Posterior vena cava (tissue), 2 donors: ENCODE results near the gene PSMD14. TPM values are rescaled to one million over a fixed set of nuclear protein-coding genes. Genes with fewer than 3 reads are reported as not detected.

ENCODE experiments used
- DNase-seq: peaks from one replicate; pipeline ENCODE4 v3.0.0-alpha.2; 2020; ENCODE audit warnings: low spot score
- intact Hi-C, 2 donors: fragments of 100-400 bp; cut with DNase I; formaldehyde crosslinking; loops; one replicate each; pipeline versions ENCODE4 v1.14.1 to v1.14.2; 2022 to 2023
- total RNA-seq, 2 donors: library from RNA; stranded (reverse); fragmentation: NEBNext Ultra II Directional; extraction: Animal tissue kit (Norgen Biotek cat#: 25700); gene quantifications; one replicate each; pipeline ENCODE4 v1.2.1, GENCODE V29; 2021
- donor health status: DM: yes; HTN: yes; CAD: no.
- donor health status: DM: yes; HTN: yes; CAD: no.

Gene PSMD14
- total RNA-seq, 2 donors from 2014 or later: 43.8 to 51.3 TPM

DNA sequence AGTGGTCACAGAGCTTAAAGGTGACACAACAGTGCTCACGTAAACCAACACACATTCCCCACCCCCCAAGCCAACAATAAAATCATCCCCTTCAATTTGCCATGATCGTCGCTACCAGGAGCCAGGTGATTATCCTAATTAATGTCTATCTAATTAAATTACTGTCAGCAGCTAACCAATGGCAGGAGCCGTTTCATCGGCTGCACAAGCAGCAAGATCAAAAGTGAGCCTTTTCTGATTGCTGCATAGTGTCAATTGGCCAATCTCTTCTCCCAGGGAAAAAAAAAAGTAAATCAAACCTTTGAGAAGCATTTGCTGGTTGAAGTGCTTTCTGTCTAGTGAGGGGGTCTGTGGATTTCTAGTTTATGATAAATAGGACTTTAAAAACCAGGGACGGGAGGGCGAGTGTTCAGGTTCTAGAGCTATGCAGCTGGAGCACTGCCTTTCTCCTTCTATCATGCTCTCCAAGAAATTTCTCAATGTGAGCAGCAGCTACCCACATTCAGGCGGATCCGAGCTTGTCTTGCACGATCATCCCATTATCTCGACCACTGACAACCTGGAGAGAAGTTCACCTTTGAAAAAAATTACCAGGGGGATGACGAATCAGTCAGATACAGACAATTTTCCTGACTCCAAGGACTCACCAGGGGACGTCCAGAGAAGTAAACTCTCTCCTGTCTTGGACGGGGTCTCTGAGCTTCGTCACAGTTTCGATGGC is 107.9 kb downstream of the PSMD14 start, which contains the start of gene TBR1:
Gene TBR1, plus strand, starts transcription at position 311 of the 721 bp plus-strand sequence. Its CDS starts 114 bp downstream, at position 425.
- DNase-seq: no peak
- intact Hi-C loops: no loop called here

DNA sequence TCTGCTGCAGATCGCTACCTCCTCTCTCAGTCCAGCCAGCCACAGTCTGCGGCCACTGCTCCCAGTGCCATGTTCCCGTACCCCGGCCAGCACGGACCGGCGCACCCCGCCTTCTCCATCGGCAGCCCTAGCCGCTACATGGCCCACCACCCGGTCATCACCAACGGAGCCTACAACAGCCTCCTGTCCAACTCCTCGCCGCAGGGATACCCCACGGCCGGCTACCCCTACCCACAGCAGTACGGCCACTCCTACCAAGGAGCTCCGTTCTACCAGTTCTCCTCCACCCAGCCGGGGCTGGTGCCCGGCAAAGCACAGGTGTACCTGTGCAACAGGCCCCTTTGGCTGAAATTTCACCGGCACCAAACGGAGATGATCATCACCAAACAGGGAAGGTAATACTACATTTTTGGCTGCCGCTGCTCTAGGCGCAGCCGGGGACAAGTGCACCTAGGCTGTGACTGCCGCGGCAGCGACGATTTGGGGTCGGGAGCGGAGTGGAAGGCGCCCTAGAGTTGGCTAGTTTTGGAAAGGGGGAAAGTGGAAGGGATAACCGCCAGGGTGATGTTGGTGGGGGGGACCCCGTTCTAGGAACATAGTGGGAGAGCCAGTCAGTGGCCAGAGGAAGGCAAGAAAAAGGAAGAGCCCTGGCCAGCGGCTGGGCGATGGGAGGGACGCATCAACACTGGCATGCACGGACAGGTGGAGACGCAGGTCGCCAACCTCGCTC is 108.6 kb downstream of the PSMD14 start:
- DNase-seq: peak; percentile 83
- intact Hi-C loops: no loop called here

DNA sequence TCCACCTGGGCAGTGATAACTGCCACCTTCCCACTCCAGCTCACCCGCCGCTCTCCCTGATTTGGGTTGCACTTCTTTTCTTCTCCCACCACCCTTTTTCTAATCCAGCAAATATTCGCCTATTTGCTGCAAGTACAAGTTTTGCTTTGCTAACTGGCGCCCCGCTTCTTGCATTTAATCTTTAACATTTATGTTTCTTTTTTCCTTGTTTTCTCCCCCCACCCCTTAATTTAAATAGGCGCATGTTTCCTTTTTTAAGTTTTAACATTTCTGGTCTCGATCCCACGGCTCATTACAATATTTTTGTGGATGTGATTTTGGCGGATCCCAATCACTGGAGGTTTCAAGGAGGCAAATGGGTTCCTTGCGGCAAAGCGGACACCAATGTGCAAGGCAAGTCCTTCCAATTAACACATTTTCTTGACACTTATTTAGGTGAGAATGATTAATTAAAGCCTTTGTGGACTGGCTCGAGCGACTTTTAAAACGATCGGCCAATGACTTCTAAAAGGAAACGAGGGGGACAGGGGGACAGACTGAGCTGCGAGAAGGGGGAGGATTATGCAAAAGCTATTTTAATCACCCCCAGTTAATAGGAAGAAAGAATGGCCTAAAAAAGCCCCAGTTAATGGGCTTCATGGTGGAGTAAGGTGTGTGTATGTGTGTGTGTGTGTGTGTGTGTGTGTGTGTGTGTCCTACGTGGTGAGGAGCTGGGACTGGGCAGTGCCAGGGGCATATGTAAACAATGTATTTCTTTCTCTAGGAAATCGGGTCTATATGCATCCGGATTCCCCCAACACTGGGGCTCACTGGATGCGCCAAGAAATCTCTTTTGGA is 109.4 kb downstream of the PSMD14 start:
- intact Hi-C loops: no loop called here
- no peak for DNase-seq

DNA sequence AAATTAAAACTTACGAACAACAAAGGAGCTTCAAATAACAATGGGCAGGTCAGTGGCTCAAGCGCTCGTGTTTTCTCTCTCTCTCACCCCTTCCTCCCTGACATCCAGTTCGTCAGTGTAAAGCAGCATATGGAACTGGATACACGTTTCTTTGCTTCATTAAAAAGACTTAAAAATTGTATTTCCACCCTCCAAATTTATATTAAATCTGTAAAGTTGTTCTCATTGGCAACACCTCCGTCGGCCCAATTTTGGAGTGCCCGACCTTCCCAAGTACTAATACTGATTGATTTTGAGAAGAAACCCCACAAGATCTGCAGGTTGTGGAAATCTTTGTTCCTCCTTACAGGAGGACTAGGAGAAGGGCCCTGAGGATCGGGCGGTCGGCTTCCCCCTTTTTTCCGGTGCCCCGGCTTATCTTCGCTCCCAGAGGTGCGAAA is 110.1 kb downstream of the PSMD14 start:
- no peak for DNase-seq
- intact Hi-C loops: no loop called here

DNA sequence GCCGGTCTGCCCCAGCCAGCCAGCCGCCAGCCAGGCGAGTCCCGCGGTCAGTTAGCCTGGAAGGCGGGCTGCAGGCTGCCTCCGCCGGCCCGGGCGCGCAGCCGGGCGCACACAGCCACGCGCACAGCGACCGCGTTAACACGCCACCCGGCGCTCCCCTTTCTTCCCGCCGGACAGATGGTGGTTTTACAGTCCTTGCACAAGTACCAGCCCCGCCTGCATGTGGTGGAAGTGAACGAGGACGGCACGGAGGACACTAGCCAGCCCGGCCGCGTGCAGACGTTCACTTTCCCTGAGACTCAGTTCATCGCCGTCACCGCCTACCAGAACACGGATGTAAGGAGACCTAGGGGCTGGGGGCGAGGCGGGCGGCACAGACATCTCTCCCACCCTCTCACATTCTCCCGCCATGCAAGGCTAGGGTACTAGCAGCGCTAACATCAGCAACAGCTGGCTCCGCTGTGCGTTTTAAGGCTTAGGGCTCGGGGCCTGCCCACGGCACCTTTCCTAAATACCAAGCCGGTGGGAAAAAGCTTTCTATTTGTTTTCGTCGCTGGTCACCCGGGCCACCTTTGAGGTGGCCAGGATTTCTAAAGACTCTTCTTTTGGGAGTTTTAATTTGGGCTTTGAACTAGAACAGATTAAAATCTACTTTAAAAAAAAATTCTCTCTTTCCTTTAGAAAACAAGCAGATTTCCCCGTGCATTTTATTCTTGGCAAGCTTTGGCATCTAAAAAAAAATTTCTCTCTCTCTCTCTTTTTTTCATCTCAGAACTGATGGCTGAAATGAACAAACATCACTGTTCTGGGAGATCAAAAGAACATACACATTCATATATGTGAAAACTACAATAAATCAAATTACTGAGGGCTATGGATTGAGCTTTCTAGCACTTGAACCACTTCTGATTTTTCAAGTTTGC is 110.8 kb downstream of the PSMD14 start:
- intact Hi-C loops: no loop called here
- DNase-seq: no peak

DNA sequence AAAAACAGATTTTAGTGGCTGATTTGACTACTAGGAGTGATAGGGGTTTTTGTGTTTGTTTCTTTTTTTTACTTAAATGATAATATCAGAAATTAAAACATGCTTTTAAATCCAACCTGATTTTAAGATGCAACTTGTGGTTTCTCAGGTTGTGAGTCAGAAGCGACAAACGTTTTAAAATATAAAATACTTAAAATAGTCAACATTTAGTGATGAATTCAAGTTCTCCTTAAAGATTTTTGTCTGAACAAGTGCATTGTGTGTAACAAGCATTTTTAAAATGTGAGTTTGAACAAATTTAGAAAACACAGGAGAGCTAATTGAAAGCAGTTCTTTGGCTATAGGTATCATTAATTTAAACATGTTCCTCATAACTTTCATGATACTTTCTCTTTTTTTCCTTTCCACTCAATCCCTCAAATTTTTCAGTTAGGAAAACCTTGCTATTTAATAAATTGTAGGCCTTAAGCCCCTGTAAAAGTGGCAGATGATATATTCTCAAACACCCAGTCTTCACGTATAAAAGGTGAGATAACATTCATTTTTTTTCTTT is 111.5 kb downstream of the PSMD14 start:
- intact Hi-C loops: no loop called here
- DNase-seq: no peak

DNA sequence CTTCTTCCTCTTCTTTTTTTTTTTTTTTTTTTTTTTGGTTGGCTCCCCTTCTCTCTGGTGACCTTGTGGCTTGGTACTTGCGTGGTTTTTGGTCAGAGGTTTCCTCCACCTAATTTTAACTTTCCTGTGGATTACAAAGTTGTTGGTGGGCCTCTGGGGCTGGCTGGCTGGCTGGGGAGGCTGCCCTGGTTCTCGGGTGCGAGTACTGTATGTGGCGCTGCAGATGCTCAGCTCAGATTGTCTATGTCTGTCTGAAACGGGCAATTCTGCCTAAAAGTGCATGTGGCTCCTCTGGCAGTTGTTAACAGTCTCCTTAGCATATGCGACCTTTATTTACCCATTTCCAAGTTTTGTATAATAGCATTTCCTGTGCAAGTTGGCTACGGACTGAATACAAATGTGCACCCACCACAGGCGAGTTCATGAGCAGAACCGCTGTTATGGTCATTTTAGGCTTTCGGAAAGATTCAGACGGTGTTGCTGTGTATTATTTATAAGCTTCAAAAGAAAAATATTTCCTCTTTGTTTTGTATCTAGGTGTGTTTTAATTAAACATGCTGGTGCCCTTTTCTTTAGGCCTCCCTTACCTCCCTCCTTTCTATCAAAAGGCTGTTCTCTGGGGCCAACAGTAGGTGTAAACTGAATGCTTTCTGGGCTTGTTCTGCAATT is 112.3 kb downstream of the PSMD14 start:
- intact Hi-C loops: no loop called here
- no peak for DNase-seq

DNA sequence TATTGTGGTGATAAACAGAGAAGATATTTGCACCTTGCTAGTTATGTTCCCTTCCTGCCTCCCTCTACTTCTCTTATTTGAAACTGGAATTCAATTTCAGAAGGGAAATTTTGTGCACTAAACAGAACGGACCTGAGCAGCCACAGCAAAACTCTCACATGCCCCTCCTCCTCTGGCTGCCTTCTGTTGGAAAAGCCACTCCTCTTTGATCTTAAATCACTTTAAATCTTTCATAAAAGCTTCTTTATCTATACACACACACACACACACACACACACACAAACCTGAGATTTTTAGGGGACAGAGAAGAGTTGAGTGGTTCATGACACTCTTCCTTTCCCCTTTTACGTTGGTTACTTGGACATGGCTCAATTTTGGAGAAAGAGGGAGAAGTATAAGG is 113.5 kb downstream of the PSMD14 start:
- intact Hi-C loops: no loop called here
- no peak for DNase-seq

DNA sequence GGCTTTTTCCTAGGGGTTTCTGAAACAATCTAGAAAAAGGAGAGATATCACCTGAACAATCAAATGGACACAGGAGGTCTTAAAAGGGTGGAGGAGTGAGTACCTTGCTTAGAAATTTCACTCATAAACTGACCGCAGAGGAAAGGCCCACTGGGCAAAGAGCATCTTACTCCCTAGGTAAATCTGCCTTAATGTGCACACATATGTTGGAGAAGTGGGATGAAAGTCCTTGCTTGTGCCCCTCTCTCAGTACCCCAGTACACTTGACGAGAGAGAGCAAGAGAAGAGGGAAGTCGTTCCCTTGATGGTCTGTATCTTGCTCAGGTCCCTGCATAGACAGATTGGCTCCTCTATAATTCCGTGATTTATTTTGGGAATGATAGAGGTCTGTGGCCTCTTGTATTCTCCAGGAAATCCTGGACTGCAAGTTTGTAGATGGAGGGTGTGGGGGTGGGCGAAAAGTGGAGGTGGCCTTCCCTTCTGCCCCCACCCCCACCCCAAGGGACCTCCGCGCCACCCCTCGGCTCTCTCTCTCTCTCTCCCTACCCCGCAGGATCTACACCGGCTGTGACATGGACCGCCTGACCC is 114.7 kb downstream of the PSMD14 start:
- no peak for DNase-seq
- intact Hi-C loops: loop anchor here in 1 of 2 donors (1.0 kb wide), 1 partner anchor 42 kb away; no protein-coding TSS in a partner anchor

DNA sequence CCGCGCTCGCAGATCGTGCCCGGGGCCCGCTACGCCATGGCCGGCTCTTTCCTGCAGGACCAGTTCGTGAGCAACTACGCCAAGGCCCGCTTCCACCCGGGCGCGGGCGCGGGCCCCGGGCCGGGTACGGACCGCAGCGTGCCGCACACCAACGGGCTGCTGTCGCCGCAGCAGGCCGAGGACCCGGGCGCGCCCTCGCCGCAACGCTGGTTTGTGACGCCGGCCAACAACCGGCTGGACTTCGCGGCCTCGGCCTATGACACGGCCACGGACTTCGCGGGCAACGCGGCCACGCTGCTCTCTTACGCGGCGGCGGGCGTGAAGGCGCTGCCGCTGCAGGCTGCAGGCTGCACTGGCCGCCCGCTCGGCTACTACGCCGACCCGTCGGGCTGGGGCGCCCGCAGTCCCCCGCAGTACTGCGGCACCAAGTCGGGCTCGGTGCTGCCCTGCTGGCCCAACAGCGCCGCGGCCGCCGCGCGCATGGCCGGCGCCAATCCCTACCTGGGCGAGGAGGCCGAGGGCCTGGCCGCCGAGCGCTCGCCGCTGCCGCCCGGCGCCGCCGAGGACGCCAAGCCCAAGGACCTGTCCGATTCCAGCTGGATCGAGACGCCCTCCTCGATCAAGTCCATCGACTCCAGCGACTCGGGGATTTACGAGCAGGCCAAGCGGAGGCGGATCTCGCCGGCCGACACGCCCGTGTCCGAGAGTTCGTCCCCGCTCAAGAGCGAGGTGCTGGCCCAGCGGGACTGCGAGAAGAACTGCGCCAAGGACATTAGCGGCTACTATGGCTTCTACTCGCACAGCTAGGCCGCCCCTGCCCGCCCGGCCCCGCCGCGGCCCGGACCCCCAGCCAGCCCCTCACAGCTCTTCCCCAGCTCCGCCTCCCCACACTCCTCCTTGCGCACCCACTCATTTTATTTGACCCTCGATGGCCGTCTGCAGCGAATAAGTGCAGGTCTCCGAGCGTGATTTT is 115.5 kb downstream of the PSMD14 start:
- peak; percentile 79 for DNase-seq
- intact Hi-C loops: loop anchor here in 1 of 2 donors (1.0 kb wide), 1 partner anchor 42 kb away; no protein-coding TSS in a partner anchor

DNA sequence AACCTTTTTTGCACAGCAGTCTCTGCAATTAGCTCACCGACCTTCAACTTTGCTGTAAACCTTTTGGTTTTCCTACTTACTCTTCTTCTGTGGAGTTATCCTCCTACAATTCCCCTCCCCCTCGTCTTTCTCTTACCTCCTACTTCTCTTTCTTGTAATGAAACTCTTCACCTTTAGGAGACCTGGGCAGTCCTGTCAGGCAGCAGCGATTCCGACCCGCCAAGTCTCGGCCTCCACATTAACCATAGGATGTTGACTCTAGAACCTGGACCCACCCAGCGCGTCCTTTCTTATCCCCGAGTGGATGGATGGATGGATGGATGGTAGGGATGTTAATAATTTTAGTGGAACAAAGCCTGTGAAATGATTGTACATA is 116.2 kb downstream of the PSMD14 start:
- intact Hi-C loops: no loop called here
- DNase-seq: peak; percentile 58

DNA sequence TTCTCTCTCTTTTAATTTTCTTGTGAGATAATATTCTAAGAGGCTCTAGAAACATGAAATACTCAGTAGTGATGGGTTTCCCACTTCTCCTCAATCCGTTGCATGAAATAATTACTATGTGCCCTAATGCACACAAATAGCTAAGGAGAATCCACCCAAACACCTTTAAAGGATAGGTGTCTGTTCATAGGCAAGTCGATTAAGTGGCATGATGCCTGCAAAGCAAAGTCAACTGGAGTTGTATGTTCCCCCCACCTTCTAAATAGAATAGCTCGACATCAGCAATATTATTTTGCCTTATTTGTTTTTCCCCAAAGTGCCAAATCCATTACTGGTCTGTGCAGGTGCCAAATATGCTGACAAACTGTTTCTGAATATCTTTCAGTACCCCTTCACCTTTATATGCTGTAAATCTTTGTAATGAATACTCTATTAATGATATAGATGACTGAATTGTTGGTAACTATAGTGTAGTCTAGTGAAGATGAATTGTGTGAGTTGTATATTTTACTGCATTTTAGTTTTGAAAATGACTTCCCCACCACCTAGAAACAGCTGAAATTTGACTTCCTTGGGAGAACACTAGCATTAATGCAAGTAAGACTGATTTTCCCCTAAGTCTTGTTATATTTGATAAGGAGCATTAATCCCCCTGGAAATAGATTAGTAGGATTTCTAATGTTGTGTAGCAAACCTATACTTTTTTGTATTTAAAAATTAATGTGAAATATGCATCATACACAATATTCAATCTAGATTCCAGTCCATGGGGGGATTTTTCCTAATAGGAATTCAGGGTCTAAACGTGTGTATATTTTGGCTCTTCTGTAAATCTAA is 116.9 kb downstream of the PSMD14 start:
- intact Hi-C loops: no loop called here
- DNase-seq: no peak

DNA sequence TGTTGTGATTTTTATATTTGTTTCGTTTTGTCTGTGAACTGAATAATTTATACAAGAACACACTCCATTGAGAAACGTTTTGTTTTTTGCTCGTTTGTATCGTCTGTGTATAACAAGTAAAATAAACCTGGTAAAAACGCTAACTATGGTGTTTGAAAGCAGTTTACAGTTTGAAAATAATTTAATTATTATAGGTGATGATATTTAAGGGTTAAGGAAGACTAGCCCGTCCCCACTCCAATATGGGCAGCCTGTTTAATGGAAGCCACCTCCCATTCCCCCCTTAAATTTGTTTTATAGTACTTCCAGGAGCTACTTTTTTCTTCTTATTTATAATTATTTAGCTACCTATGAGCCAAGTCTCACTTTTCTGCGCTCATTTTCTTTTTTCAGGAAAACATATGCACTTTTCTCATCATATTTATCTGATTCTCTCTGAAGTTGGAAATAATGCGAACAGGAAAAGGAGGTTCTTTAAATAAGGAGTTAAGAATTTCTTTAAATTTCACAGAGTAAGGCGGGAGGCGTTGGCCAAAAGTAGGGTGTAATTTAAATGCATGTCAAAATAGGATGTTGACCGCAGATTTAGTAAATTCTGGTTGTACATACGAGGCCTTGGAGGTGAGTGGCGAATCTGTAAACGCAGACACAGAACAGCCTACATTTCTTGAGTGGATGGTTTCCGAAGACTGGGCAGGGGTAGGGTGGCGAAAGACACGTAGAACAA is 117.7 kb downstream of the PSMD14 start:
- DNase-seq: no peak
- intact Hi-C loops: no loop called here

DNA sequence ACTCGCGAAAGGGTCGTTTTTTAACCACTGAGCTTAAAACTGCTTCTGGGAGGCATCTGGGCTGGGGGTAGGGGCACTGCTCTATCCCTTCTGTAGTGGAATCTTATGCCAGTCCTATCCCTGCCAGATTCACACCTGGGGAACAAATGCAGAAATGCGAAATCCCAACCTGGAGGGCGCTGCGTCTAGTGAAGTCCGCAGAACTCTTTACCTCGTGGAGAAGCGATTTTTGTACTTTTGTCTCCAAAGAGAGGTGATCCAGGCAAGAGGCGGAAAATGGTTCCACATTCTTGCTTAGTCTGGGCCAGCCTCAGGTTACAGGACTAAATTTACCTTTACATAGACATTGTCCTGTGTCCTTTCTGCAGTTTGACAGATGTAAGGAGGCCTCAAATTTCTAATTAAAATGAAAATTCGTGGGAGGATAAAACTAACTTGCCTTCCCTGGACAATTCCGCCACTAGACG is 118.3 kb downstream of the PSMD14 start:
- intact Hi-C loops: no loop called here

More for the DNA sequence above, 118.3 kb downstream of the PSMD14 start:
- DNase-seq: no peak
